ENCODE measurements around the gene CHURC1.

Gene CHURC1

DNA sequence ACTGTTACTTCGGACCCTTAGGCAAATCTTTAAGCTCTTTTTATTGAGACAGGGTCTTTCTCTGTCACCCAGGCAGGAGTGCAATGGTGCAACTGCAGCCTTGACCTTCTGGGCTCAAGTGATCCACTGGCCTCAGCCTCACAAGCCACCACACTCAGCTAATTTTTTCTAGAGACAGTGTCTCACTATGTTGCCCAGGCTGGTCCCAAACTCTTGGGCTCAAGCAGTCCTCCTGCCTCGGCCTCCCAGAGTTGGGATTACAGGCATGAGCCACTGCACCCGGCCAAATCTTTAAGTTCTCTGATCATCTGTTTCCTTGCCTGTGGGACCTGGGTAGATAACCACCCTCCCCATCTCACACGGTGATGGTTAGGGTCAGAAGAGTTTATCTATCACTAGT is 30.6 kb downstream of the CHURC1 start:
- no peak overlapping the region for H3K4me2 ChIP-seq (ENCODE audit: low read length)
- TF ChIP-seq, protein P1, sequence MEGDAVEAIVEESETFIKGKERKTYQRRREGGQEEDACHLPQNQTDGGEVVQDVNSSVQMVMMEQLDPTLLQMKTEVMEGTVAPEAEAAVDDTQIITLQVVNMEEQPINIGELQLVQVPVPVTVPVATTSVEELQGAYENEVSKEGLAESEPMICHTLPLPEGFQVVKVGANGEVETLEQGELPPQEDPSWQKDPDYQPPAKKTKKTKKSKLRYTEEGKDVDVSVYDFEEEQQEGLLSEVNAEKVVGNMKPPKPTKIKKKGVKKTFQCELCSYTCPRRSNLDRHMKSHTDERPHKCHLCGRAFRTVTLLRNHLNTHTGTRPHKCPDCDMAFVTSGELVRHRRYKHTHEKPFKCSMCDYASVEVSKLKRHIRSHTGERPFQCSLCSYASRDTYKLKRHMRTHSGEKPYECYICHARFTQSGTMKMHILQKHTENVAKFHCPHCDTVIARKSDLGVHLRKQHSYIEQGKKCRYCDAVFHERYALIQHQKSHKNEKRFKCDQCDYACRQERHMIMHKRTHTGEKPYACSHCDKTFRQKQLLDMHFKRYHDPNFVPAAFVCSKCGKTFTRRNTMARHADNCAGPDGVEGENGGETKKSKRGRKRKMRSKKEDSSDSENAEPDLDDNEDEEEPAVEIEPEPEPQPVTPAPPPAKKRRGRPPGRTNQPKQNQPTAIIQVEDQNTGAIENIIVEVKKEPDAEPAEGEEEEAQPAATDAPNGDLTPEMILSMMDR (IDR thresholded peaks at IDR 0.05; ENCODE audit: low read depth, low read length, poor library complexity, severe bottlenecking): no peak
- TF ChIP-seq EZH2phosphoT487 (IDR thresholded peaks at IDR 0.05; ENCODE audit: borderline replicate concordance, low read length): no peak
- H3K27ac ChIP-seq (ENCODE audit: low read depth, low read length): no peak overlapping the region
- H3K27me3 ChIP-seq (ENCODE audit: control insufficient read depth, low read length): no peaks in the 10 kb centered on the region
- no peaks in the 10 kb centered on the region for H3K36me3 ChIP-seq (ENCODE audit: control insufficient read depth, low read length)
- H3K79me2 ChIP-seq (ENCODE audit: control insufficient read depth, low read length): no peaks in the 10 kb centered on the region
- H3K9me2 ChIP-seq (replicated peaks; ENCODE audit: control insufficient read depth, low read length): no peaks in the 10 kb centered on the region
- no peak overlapping the region for H3K4me3 ChIP-seq (ENCODE audit: low read length)
- H3K4me1 ChIP-seq (ENCODE audit: control insufficient read depth, low read length): no peaks in the 10 kb centered on the region
- no peaks in the 10 kb centered on the region for H3F3A ChIP-seq (ENCODE audit: control insufficient read depth, insufficient read depth)
- H3K9me3 ChIP-seq (ENCODE audit: control insufficient read depth, insufficient read depth, low read length): no peaks in the 10 kb centered on the region
- H4K20me1 ChIP-seq (ENCODE audit: control insufficient read depth, insufficient read depth, low read depth, low read length): 0 out of 2 replicates have a peak, but pooled peaks cover 7% of the 10 kb centered on the region

DNA sequence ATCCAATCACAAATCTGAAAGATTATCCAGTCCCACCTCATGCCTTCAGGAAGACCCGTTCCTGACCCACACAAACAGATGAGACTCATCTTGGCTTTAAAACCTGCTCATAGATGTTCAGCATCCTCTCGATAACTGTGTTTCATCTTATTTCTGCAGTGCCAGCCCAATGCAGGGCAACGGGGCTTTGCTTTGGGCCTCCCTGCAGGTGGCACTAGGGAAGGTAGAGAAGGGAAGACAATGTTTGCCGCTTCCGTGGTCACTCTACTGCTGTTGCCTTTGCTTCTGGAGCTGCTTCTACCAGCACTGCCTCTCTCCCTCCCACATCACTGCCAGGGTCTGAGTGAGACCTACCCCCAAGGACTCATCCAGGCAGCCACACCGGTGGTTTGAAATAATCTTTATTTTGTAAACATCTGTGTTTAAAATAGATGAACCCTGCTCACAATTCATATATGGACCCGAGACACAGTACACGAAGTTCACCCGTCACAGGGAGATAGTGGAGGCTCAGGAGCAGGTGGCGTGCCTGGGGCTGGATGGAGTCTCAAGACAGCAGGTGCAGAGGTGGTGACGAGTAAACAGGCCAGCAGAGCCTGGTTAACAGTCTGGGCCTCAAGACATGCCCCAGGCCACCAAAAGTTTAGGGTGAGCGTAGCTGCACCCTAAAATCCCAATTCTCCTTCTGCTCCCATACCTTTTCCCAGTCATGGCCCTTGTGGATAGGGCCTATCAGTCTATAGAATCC is 31.4 kb downstream of the CHURC1 start:
- H3K4me1 ChIP-seq (ENCODE audit: control insufficient read depth, low read length): no peaks in the 10 kb centered on the region
- H3K36me3 ChIP-seq (ENCODE audit: control insufficient read depth, low read length): no peaks in the 10 kb centered on the region
- TF ChIP-seq, protein P1 (IDR thresholded peaks at IDR 0.05; ENCODE audit: low read depth, low read length, poor library complexity, severe bottlenecking): no peak
- TF ChIP-seq EZH2phosphoT487 (IDR thresholded peaks at IDR 0.05; ENCODE audit: borderline replicate concordance, low read length): no peak
- no peaks in the 10 kb centered on the region for H3K27me3 ChIP-seq (ENCODE audit: control insufficient read depth, low read length)
- H3K4me3 ChIP-seq (ENCODE audit: low read length): no peak overlapping the region
- no peak overlapping the region for H3K27ac ChIP-seq (ENCODE audit: low read depth, low read length)
- H4K20me1 ChIP-seq (ENCODE audit: control insufficient read depth, insufficient read depth, low read depth, low read length): 0 out of 2 replicates have a peak, but pooled peaks cover 7% of the 10 kb centered on the region
- no peaks in the 10 kb centered on the region for H3F3A ChIP-seq (ENCODE audit: control insufficient read depth, insufficient read depth)
- no peaks in the 10 kb centered on the region for H3K79me2 ChIP-seq (ENCODE audit: control insufficient read depth, low read length)
- no peak overlapping the region for H3K4me2 ChIP-seq (ENCODE audit: low read length)
- H3K9me3 ChIP-seq (ENCODE audit: control insufficient read depth, insufficient read depth, low read length): no peaks in the 10 kb centered on the region
- no peaks in the 10 kb centered on the region for H3K9me2 ChIP-seq (replicated peaks; ENCODE audit: control insufficient read depth, low read length)

DNA sequence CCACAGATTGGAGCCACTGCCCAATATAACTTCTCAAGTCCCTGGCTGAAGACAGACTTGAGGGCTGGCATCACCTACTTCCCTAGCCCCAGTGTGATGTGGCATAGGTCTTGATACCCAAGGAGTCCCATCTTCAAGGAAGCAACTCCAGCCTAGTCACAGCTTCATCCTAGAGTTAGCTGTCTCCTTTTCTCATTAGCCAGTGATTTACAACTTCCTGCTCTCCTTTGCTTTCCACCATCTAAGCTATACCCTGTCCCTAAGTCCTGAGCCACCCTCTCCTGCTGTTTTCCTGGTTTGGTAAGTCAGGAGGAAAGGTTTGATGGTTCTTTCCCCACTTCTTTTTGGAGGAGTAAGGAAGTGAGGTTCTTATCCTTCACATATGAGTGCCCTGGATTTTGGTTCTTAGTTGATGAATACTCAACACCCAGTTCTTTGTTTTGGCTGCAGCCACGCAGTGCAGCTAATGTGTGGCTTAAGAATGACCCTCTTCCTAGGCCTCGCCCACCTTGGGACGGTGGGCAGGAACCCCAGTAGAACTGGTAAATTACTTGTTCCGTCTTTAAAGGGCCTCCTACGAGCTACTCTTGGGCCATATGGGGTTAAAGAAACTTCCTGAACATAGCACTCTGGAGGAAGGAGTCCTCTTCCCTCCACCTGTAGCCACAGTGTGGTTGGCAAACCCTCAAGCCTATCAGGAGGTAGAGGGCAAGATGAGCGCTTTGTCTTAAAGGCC is 32.2 kb downstream of the CHURC1 start:
- no peak overlapping the region for H3K4me2 ChIP-seq (ENCODE audit: low read length)
- no peaks in the 10 kb centered on the region for H3K4me1 ChIP-seq (ENCODE audit: control insufficient read depth, low read length)
- no peaks in the 10 kb centered on the region for H3K9me2 ChIP-seq (replicated peaks; ENCODE audit: control insufficient read depth, low read length)
- H3K9me3 ChIP-seq (ENCODE audit: control insufficient read depth, insufficient read depth, low read length): no peaks in the 10 kb centered on the region
- 0 out of 2 replicates have a peak, but pooled peaks cover 7% of the 10 kb centered on the region for H4K20me1 ChIP-seq (ENCODE audit: control insufficient read depth, insufficient read depth, low read depth, low read length)
- TF ChIP-seq EZH2phosphoT487 (IDR thresholded peaks at IDR 0.05; ENCODE audit: borderline replicate concordance, low read length): no peak
- TF ChIP-seq, protein P1 (IDR thresholded peaks at IDR 0.05; ENCODE audit: low read depth, low read length, poor library complexity, severe bottlenecking): no peak
- H3K27ac ChIP-seq (ENCODE audit: low read depth, low read length): no peak overlapping the region
- no peaks in the 10 kb centered on the region for H3K79me2 ChIP-seq (ENCODE audit: control insufficient read depth, low read length)
- no peaks in the 10 kb centered on the region for H3F3A ChIP-seq (ENCODE audit: control insufficient read depth, insufficient read depth)
- H3K27me3 ChIP-seq (ENCODE audit: control insufficient read depth, low read length): no peaks in the 10 kb centered on the region
- no peak overlapping the region for H3K4me3 ChIP-seq (ENCODE audit: low read length)
- H3K36me3 ChIP-seq (ENCODE audit: control insufficient read depth, low read length): no peaks in the 10 kb centered on the region

Measured in DOHH2 (cell line).